Measurements from ENCODE around the gene CDKN2B.

- TF ChIP-seq, protein P1, sequence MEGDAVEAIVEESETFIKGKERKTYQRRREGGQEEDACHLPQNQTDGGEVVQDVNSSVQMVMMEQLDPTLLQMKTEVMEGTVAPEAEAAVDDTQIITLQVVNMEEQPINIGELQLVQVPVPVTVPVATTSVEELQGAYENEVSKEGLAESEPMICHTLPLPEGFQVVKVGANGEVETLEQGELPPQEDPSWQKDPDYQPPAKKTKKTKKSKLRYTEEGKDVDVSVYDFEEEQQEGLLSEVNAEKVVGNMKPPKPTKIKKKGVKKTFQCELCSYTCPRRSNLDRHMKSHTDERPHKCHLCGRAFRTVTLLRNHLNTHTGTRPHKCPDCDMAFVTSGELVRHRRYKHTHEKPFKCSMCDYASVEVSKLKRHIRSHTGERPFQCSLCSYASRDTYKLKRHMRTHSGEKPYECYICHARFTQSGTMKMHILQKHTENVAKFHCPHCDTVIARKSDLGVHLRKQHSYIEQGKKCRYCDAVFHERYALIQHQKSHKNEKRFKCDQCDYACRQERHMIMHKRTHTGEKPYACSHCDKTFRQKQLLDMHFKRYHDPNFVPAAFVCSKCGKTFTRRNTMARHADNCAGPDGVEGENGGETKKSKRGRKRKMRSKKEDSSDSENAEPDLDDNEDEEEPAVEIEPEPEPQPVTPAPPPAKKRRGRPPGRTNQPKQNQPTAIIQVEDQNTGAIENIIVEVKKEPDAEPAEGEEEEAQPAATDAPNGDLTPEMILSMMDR (IDR thresholded peaks at IDR 0.05 in 8 of 11, conservative IDR thresholded peaks at IDR 0.05 in 3 of 11) = no peak
- TF ChIP-seq POLR2AphosphoS5 (IDR thresholded peaks at IDR 0.05) = no peak
Measured at GRCh38 chr9:22041775-22042174, 32.7 kb upstream of the CDKN2B start.
